H1 (cell line): ENCODE data around the gene SLC6A20. TPM values are rescaled to one million over a fixed set of nuclear protein-coding genes. Genes with fewer than 3 reads are reported as not detected.

ENCODE experiments used
- CTCF ChIA-PET: fragments of 300-600 bp; sonication (Branson Sonifier 250); formaldehyde crosslinking; loops from one replicate; lab custom pipeline; 2021; ENCODE audit not compliant: partially characterized antibody; lab: Charles Lee
- POLR2A ChIA-PET: fragments of 300-600 bp; sonication (Branson Sonifier 250); formaldehyde crosslinking; loops from one replicate; lab custom pipeline; 2021; ENCODE audit warnings: inconsistent platforms; ENCODE audit not compliant: partially characterized antibody; lab: Charles Lee
- DNase-seq, 2 experiments: peaks; one replicate each; pipeline versions ENCODE4 v3.0.0 to v3.0.0-alpha.2; 2010 to 2022; ENCODE audit warnings: low spot score in 2 of 2, low read depth in 1 of 2, mixed read lengths in 1 of 2
- FAIRE-seq: peaks from 2 replicates; lab custom pipeline; 2011; peaks lifted over from hg19 to GRCh38; lab: Jason Lieb, UNC
- H2AFZ ChIP-seq: 2 replicates; pipeline ENCODE4 v1.8.1; 2012; ENCODE audit warnings: low read length, inconsistent platforms
- H2AK5ac ChIP-seq: 2 replicates; pipeline ENCODE4 v1.6.1; 2013; ENCODE audit warnings: low read depth, low read length
- H2BK120ac ChIP-seq: replicated peaks from 2 replicates; pipeline ENCODE3; 2013; ENCODE audit warnings: low read depth, low read length, inconsistent platforms
- H2BK12ac ChIP-seq: 2 replicates; pipeline ENCODE4 v1.6.1; 2013; ENCODE audit warnings: low read depth, low read length
- H2BK15ac ChIP-seq: 2 replicates; pipeline ENCODE4 v1.6.1; 2013; ENCODE audit warnings: low read length
- H2BK20ac ChIP-seq: 2 replicates; pipeline ENCODE4 v1.6.1; 2013; ENCODE audit warnings: low read length
- H2BK5ac ChIP-seq: 2 replicates; pipeline ENCODE4 v1.6.1; 2013; ENCODE audit warnings: low read depth, low read length
- H3K14ac ChIP-seq: 2 replicates; pipeline ENCODE4 v1.6.1; 2013; ENCODE audit warnings: inconsistent platforms; ENCODE audit not compliant: insufficient read length
- H3K18ac ChIP-seq: 2 replicates; pipeline ENCODE4 v1.6.1; 2013; ENCODE audit warnings: low read length; ENCODE audit errors: extremely low read depth
- H3K23ac ChIP-seq: 2 replicates; pipeline ENCODE4 v1.6.1; 2013; ENCODE audit warnings: inconsistent platforms; ENCODE audit not compliant: insufficient read length
- H3K23me2 ChIP-seq: 2 replicates; pipeline ENCODE4 v1.6.1; 2013; ENCODE audit warnings: low read depth, low read length
- H3K27ac ChIP-seq: 2 replicates; pipeline ENCODE4 v1.6.1; 2011; ENCODE audit warnings: low read depth, low read length, inconsistent platforms
- H3K27me3 ChIP-seq, 4 experiments: replicated peaks in 1 of 4; 1 replicate in 1 of 4; 2 replicates in 3 of 4; pipeline versions ENCODE4 v1.6.1 to v1.8.1; 2011 to 2013; ENCODE audit warnings: low read length in 3 of 4, mild to moderate bottlenecking in 3 of 4, inconsistent platforms in 2 of 4, mixed read lengths in 2 of 4, moderate library complexity in 1 of 4; ENCODE audit not compliant: control insufficient read depth in 3 of 4, insufficient read depth in 3 of 4; ENCODE audit errors: extremely low read depth in 1 of 4
- H3K36me3 ChIP-seq, 4 experiments: 2 replicates each; pipeline versions ENCODE4 v1.6.1 to v1.8.1; 2011 to 2013; ENCODE audit warnings: mild to moderate bottlenecking in 4 of 4, low read length in 3 of 4, moderate library complexity in 2 of 4, control low read depth in 1 of 4, inconsistent platforms in 1 of 4; ENCODE audit not compliant: insufficient read depth in 4 of 4, control insufficient read depth in 2 of 4
- H3K4ac ChIP-seq: replicated peaks from 2 replicates; pipeline ENCODE3; 2013; ENCODE audit warnings: low read length, low read depth, mixed read lengths, inconsistent platforms; ENCODE audit not compliant: insufficient read length
- H3K4me1 ChIP-seq, 4 experiments: replicated peaks in 1 of 4; 1 replicate in 1 of 4; 2 replicates in 3 of 4; pipeline versions ENCODE4 v1.6.1 to v1.8.1; 2011 to 2013; ENCODE audit warnings: low read length in 3 of 4, inconsistent platforms in 2 of 4, mixed read lengths in 1 of 4; ENCODE audit not compliant: insufficient read depth in 4 of 4, control insufficient read depth in 3 of 4
- H3K4me2 ChIP-seq, 2 experiments: 2 replicates each; pipeline versions ENCODE4 v1.6.1 to v1.8.1; 2011 to 2013; ENCODE audit warnings: low read depth in 2 of 2, low read length in 2 of 2, control low read depth in 1 of 2, inconsistent platforms in 1 of 2, mild to moderate bottlenecking in 1 of 2; ENCODE audit not compliant: insufficient read depth in 1 of 2
- H3K4me3 ChIP-seq, 4 experiments: fragments of 200-600, 300-600 bp in 1 of 4; sonication (generic), shearing (Covaris generic), sonication (Bioruptor Twin) in 1 of 4; 2 replicates each; pipeline versions ENCODE4 v1.5.1 to v1.8.1; 2011 to 2016; ENCODE audit warnings: low read length in 4 of 4, low read depth in 3 of 4, control low read depth in 2 of 4, inconsistent platforms in 2 of 4, mild to moderate bottlenecking in 2 of 4, mixed read lengths in 1 of 4, moderate library complexity in 1 of 4; ENCODE audit not compliant: insufficient read depth in 2 of 4; ENCODE audit errors: extremely low read depth in 1 of 4
- H3K56ac ChIP-seq: replicated peaks from 2 replicates; pipeline ENCODE3; 2013; ENCODE audit warnings: low read depth, mild to moderate bottlenecking, mixed read lengths, low read length, inconsistent platforms; ENCODE audit not compliant: insufficient read length
- H3K79me1 ChIP-seq: 2 replicates; pipeline ENCODE4 v1.6.1; 2013; ENCODE audit warnings: low read depth, low read length, control low read depth
- H3K79me2 ChIP-seq, 2 experiments: 2 replicates each; pipeline versions ENCODE4 v1.6.1 to v1.8.1; 2012 to 2013; ENCODE audit warnings: low read length in 2 of 2, mild to moderate bottlenecking in 2 of 2, inconsistent platforms in 1 of 2; ENCODE audit not compliant: insufficient read depth in 2 of 2, control insufficient read depth in 1 of 2
- H3K9ac ChIP-seq, 4 experiments: replicated peaks in 1 of 4; 1 replicate in 1 of 4; 2 replicates in 3 of 4; pipeline versions ENCODE4 v1.6.1 to v1.8.1; 2011 to 2013; ENCODE audit warnings: low read depth in 3 of 4, low read length in 3 of 4, control low read depth in 2 of 4, mild to moderate bottlenecking in 2 of 4, moderate library complexity in 2 of 4, inconsistent platforms in 1 of 4; ENCODE audit errors: extremely low read depth in 1 of 4
- H3K9me3 ChIP-seq, 2 experiments: 2 replicates each; pipeline versions ENCODE4 v1.6.1 to v1.8.1; 2012 to 2013; ENCODE audit warnings: mild to moderate bottlenecking in 2 of 2, moderate library complexity in 2 of 2, control low read depth in 1 of 2, inconsistent platforms in 1 of 2, low read depth in 1 of 2, low read length in 1 of 2, mixed read lengths in 1 of 2; ENCODE audit not compliant: insufficient read depth in 2 of 2
- H4K20me1 ChIP-seq, 2 experiments: replicated peaks in 1 of 2; 2 replicates each; pipeline versions ENCODE3 to v1.8.1; 2011 to 2013; ENCODE audit warnings: inconsistent platforms in 2 of 2, low read length in 2 of 2, mild to moderate bottlenecking in 1 of 2; ENCODE audit not compliant: insufficient read depth in 2 of 2, control insufficient read depth in 1 of 2
- H4K5ac ChIP-seq: 2 replicates; pipeline ENCODE4 v1.6.1; 2013; ENCODE audit warnings: low read length, low read depth, mixed read lengths, inconsistent platforms; ENCODE audit not compliant: insufficient read length
- H4K8ac ChIP-seq: 2 replicates; pipeline ENCODE4 v1.8.0; 2013; ENCODE audit warnings: mild to moderate bottlenecking, moderate library complexity, low read length, inconsistent platforms; ENCODE audit not compliant: insufficient read depth; ENCODE audit errors: extremely low read depth
- H4K91ac ChIP-seq: replicated peaks from 2 replicates; pipeline ENCODE3; 2013; ENCODE audit warnings: low read length, mixed read lengths, inconsistent platforms; ENCODE audit not compliant: insufficient read length
- ATF2 ChIP-seq: IDR thresholded peaks from 2 replicates; pipeline ENCODE4 v1.6.1; 2012; ENCODE audit warnings: low read length, inconsistent platforms
- CHD1 ChIP-seq: IDR thresholded peaks from 2 replicates; pipeline ENCODE4 v1.6.1; 2012; ENCODE audit warnings: low read depth, low read length, improper control_type of control experiment
- EGR1 ChIP-seq: IDR thresholded peaks from 2 replicates; pipeline ENCODE4 v1.6.1; 2011; ENCODE audit warnings: low read depth, low read length, borderline replicate concordance
- GABPA ChIP-seq: IDR thresholded peaks from 2 replicates; pipeline ENCODE4 v1.6.1; 2011; ENCODE audit warnings: mild to moderate bottlenecking, low read length, moderate library complexity, borderline replicate concordance; ENCODE audit not compliant: insufficient read depth
- POLR2A ChIP-seq, 2 experiments: IDR thresholded peaks; 1 replicate in 1 of 2; 2 replicates in 1 of 2; pipeline ENCODE4 v1.6.1; 2011; ENCODE audit warnings: low read depth in 2 of 2, low read length in 2 of 2, mild to moderate bottlenecking in 2 of 2; ENCODE audit errors: control extremely low read depth in 1 of 2
- RFX5 ChIP-seq: IDR thresholded peaks from 2 replicates; pipeline ENCODE4 v1.6.1; 2011; ENCODE audit warnings: low read depth, low read length, improper control_type of control experiment, borderline replicate concordance
- TAF1 ChIP-seq: IDR thresholded peaks from 2 replicates; pipeline ENCODE4 v1.6.1; 2011; ENCODE audit warnings: mild to moderate bottlenecking, low read depth, low read length
- TBP ChIP-seq: IDR thresholded peaks from 2 replicates; pipeline ENCODE4 v1.6.1; 2011; ENCODE audit warnings: low read depth, low read length, improper control_type of control experiment
- TEAD4 ChIP-seq: IDR thresholded peaks from 2 replicates; pipeline ENCODE4 v1.6.1; 2012; ENCODE audit warnings: low read depth, low read length, inconsistent platforms, mixed read lengths
- WGBS, 2 experiments: shearing (Covaris generic) in 1 of 2; methylation state at CpG; one replicate each; pipeline versions ENCODE4 v1.1.6 to v1.1.7; 2013 to 2015; ENCODE audit warnings: low lambda C conversion rate in 2 of 2, mixed read lengths in 2 of 2, inconsistent platforms in 1 of 2, low coverage in 1 of 2, missing lambda C conversion rate in 1 of 2; ENCODE audit not compliant: insufficient replicate concordance in 2 of 2, insufficient coverage in 1 of 2, insufficient read length in 1 of 2; ENCODE audit errors: extremely low coverage in 1 of 2, missing lambda C conversion rate in 1 of 2; 5-methylcytosine and 5-hydroxymethylcytosine counted together
- polyA plus RNA-seq, 7 experiments: library from polyadenylated mRNA; depleted of rRNA in 3 of 7; stranded (reverse) in 5 of 7; unstranded in 2 of 7; fragments of >200 nt in 5 of 7; fragments of 200-250 nt in 2 of 7; gene quantifications; 1 replicate in 5 of 7; 2 replicates in 1 of 7; 4 replicates in 1 of 7; pipeline versions ENCODE4 v1.2.1 to v1.2.3, GENCODE V29; 2011 to 2013; ENCODE audit warnings: missing spikeins in 2 of 7, mixed read lengths in 2 of 7
- total RNA-seq: library from RNA; stranded (reverse); fragmentation: NEBNext Ultra II Directional; extraction: Animal tissue kit (Norgen Biotek cat#: 25700); gene quantifications from 2 replicates; pipeline ENCODE4 v1.2.1, GENCODE V29; 2021

The SLC6A20 gene
- total and polyA plus RNA-seq, 2 of the 8 experiments (the other 6 are each of a cell fraction or from before 2014, with no cell fraction given): 0.05 TPM; not detected in 1

- Histone ChIP-seq H4K20me1 (no peaks in the 10 kb centered on the region), H3K4me2 (no peak overlapping the region), H3K4me3 (no peak overlapping the region), H3K9me3 (no peaks in the 10 kb centered on the region), H3K14ac (no peak overlapping the region), H3K79me2 (no peaks in the 10 kb centered on the region), H3K9ac (no peak overlapping the region), H3K23ac (no peak overlapping the region), H2AFZ (no peak overlapping the region), H2BK5ac (no peak overlapping the region), H2BK120ac (no peak overlapping the region), H2BK12ac (0 out of 2 replicates have a peak overlapping the region, but pooled peaks have one; percentile 23), H4K91ac (no peak overlapping the region), H3K56ac (no peak overlapping the region), H3K79me1 (no peaks in the 10 kb centered on the region), H2BK20ac (no peak overlapping the region), H3K4ac (no peak overlapping the region), H3K36me3 (no peaks in the 10 kb centered on the region), H3K27me3 (no peaks in the 10 kb centered on the region; a peak in 1 of 7 replicates), H3K4me1 (peaks cover 0 to 8% (median 4%) of the 10 kb centered on the region in 4 experiments; a peak in 3 of 7 replicates), H4K5ac (no peak overlapping the region), H2BK15ac (no peak overlapping the region), H3K27ac (no peak overlapping the region), H3K23me2 (no peaks in the 10 kb centered on the region), H4K8ac (no peak overlapping the region), H2AK5ac (no peak overlapping the region), H3K18ac (no peak overlapping the region)
- CTCF ChIA-PET: interaction anchor here (0.6 to 6.1 kb wide), 15 partner anchors 11 to 323 kb away, joined by 3 to 64 read pairs (median 6); no protein-coding TSS in a partner anchor
- WGBS, 2 experiments: 84% methylated on average over 12 of the region's 12 CpGs; no CpG with 5 or more reads in 1 of the 2 experiments
- POLR2A ChIA-PET: interaction anchor here (0.6 to 1.3 kb wide), 4 partner anchors 10 to 76 kb away, joined by 3 to 4 read pairs (median 4); no protein-coding TSS in a partner anchor
- FAIRE-seq (no peak), DNase-seq (no peak)
- TF ChIP-seq TEAD4: no peak
- no peak for TF ChIP-seq EGR1
- TF ChIP-seq POLR2A (IDR thresholded peaks at IDR 0.05; ENCODE audit: control extremely low read depth in 1 of 2, low read depth in 2 of 2, low read length in 2 of 2): no peak
- TF ChIP-seq TAF1: no peak
- no peak for TF ChIP-seq RFX5
- TF ChIP-seq TBP: no peak
- no peak for TF ChIP-seq GABPA
- no peak for TF ChIP-seq ATF2
- TF ChIP-seq CHD1: no peak
These were observed 36.5 kb downstream of the SLC6A20 start for GRCh38 chr3:45759851-45760250.
